ENCODE measurements around the gene PLOD2. TPM values are rescaled to one million over a fixed set of nuclear protein-coding genes. Genes with fewer than 3 reads are reported as not detected.

PLOD2 gene
- total and polyA plus RNA-seq, 2 of the 8 experiments (the other 6 are each of a cell fraction or from before 2014, with no cell fraction given): 4.0 to 28.7 TPM

GRCh38 chr3:146080578-146080977 lies 80.4 kb downstream of the PLOD2 start (continued):
- TF ChIP-seq, protein P1, sequence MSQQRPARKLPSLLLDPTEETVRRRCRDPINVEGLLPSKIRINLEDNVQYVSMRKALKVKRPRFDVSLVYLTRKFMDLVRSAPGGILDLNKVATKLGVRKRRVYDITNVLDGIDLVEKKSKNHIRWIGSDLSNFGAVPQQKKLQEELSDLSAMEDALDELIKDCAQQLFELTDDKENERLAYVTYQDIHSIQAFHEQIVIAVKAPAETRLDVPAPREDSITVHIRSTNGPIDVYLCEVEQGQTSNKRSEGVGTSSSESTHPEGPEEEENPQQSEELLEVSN (IDR thresholded peaks at IDR 0.05): no peak

All from H1 (cell line).